Chondrocyte (in vitro differentiated cells): Measurements from ENCODE around the gene STUM. TPM values are rescaled to one million over a fixed set of nuclear protein-coding genes. Genes with fewer than 3 reads are reported as not detected.
"Not testable (repeated sequence)": the region's sequence is repeated elsewhere in the genome, so short reads cannot be mapped to it uniquely, and the experiment has no call there.

Experiments used
- DNase-seq: peaks from one replicate; pipeline ENCODE4 v3.0.0; 2021; ENCODE audit warnings: mixed read lengths, low spot score
- H3K27ac Mint-ChIP-seq: one replicate; pipeline ENCODE4 v1.8.0; 2021; ENCODE audit warnings: mild to moderate bottlenecking, moderate library complexity, mixed read lengths; ENCODE audit not compliant: unreplicated experiment
- H3K27me3 Mint-ChIP-seq: 2 replicates; pipeline ENCODE4 v1.8.0; 2021; ENCODE audit warnings: low read depth, mixed read lengths
- H3K36me3 Mint-ChIP-seq: 2 replicates; pipeline ENCODE4 v1.8.0; 2021; ENCODE audit warnings: low read depth, mixed read lengths
- H3K4me1 Mint-ChIP-seq: 2 replicates; pipeline ENCODE4 v1.8.0; 2021; ENCODE audit warnings: low read depth, mild to moderate bottlenecking, mixed read lengths
- H3K4me3 Mint-ChIP-seq: one replicate; pipeline ENCODE4 v1.8.0; 2021; ENCODE audit warnings: mild to moderate bottlenecking, moderate library complexity, mixed read lengths; ENCODE audit not compliant: unreplicated experiment
- H3K9me3 Mint-ChIP-seq: 2 replicates; pipeline ENCODE4 v1.8.0; 2021; ENCODE audit warnings: low read depth, mixed read lengths
- CTCF ChIP-seq: fragments of 200-600 bp; sonication (generic); IDR thresholded peaks from 2 replicates; pipeline ENCODE4 v1.5.0; 2021; ENCODE audit warnings: antibody characterized with exemption, mild to moderate bottlenecking, moderate library complexity
- total RNA-seq: library from RNA; stranded (reverse); gene quantifications from 3 replicates; pipeline ENCODE4 v1.2.1, GENCODE V29; 2021

STUM gene
- total RNA-seq, 1 donor from 2014 or later, result 0.27 TPM

- TF ChIP-seq CTCF, result no peak
- peaks cover 26% of the 10 kb centered on the region for H3K27me3 Mint-ChIP-seq
- no peak overlapping the region for H3K4me3 Mint-ChIP-seq
- peak; percentile 39 for DNase-seq
- H3K36me3 Mint-ChIP-seq, result peaks cover 6% of the 10 kb centered on the region
- peaks cover 12% of the 10 kb centered on the region for H3K9me3 Mint-ChIP-seq
- no peak overlapping the region for H3K27ac Mint-ChIP-seq
- H3K4me1 Mint-ChIP-seq, result peaks cover 6% of the 10 kb centered on the region
Measured at GRCh38 chr1:226597616-226598454, 49.3 kb downstream of the STUM start.

- Mint-ChIP-seq H3K27ac (no peak overlapping the region), H3K9me3 (peaks cover 12% of the 10 kb centered on the region), H3K27me3 (peaks cover 21% of the 10 kb centered on the region), H3K4me3 (no peak overlapping the region), H3K4me1 (peaks cover 12% of the 10 kb centered on the region), H3K36me3 (peaks cover 6% of the 10 kb centered on the region)
- TF ChIP-seq CTCF, result no peak
- peak; percentile 37 for DNase-seq
Measured at GRCh38 chr1:226598455-226598849, 49.9 kb downstream of the STUM start.

- not testable (repeated sequence) for DNase-seq, H3K36me3 Mint-ChIP-seq, H3K4me3 Mint-ChIP-seq, H3K27ac Mint-ChIP-seq
- Mint-ChIP-seq H3K4me1 (peaks cover 17% of the 10 kb centered on the region), H3K9me3 (peaks cover 12% of the 10 kb centered on the region), H3K27me3 (peaks cover 16% of the 10 kb centered on the region)
Measured at GRCh38 chr1:226598955-226599354, 50.4 kb downstream of the STUM start.

- peaks cover 24% of the 10 kb centered on the region for H3K4me1 Mint-ChIP-seq
- TF ChIP-seq CTCF, result no peak
- peaks cover 11% of the 10 kb centered on the region for H3K27me3 Mint-ChIP-seq
- peak overlapping the region; percentile 49 for H3K27ac Mint-ChIP-seq
- peaks cover 6% of the 10 kb centered on the region for H3K36me3 Mint-ChIP-seq
- DNase-seq, result peak; percentile 18
- H3K4me3 Mint-ChIP-seq, result no peak overlapping the region
- peaks cover 12% of the 10 kb centered on the region for H3K9me3 Mint-ChIP-seq
Measured at GRCh38 chr1:226599636-226600238, 51.2 kb downstream of the STUM start.

- H3K4me3 Mint-ChIP-seq, result no peak overlapping the region
- peaks cover 11% of the 10 kb centered on the region for H3K27me3 Mint-ChIP-seq
- H3K4me1 Mint-ChIP-seq, result peaks cover 30% of the 10 kb centered on the region
- H3K27ac Mint-ChIP-seq, result peak overlapping the region; percentile 49
- TF ChIP-seq CTCF, result no peak
- peaks cover 5% of the 10 kb centered on the region for H3K36me3 Mint-ChIP-seq
- H3K9me3 Mint-ChIP-seq, result peaks cover 10% of the 10 kb centered on the region
- DNase-seq, result peak; percentile 68
Measured at GRCh38 chr1:226600254-226600653, 51.7 kb downstream of the STUM start.
